HEK293 (cell line): ENCODE data around the gene S100A8.

Experiments
- CTCF ChIA-PET: fragments of 350-600 bp; formaldehyde crosslinking; extraction: SDS; loops from one replicate; lab custom pipeline; 2021; ENCODE audit warnings: antibody characterized with exemption; lab: Yijun Ruan, JAX
- POLR2A ChIA-PET: fragments of 300-600 bp; formaldehyde crosslinking; extraction: SDS; loops from one replicate; lab custom pipeline; 2020; ENCODE audit warnings: antibody characterized with exemption, inconsistent platforms; lab: Yijun Ruan, JAX
- H3K27ac ChIP-seq: fragments of 200-500 bp; sonication (Bioruptor generic); 2 replicates; pipeline ENCODE4 v1.5.1; 2014; ENCODE audit warnings: low read depth, low read length, control low read depth, inconsistent platforms; ENCODE audit errors: extremely low read depth
- H3K36me3 ChIP-seq, 2 experiments: fragments of 200-500 bp in 1 of 2; sonication (Bioruptor generic) in 1 of 2; 1 replicate in 1 of 2; 2 replicates in 1 of 2; pipeline ENCODE4 v1.5.1; 2014 to 2017; ENCODE audit warnings: inconsistent platforms in 2 of 2, low read length in 2 of 2; ENCODE audit not compliant: control insufficient read depth in 2 of 2, insufficient read depth in 1 of 2
- H3K4me1 ChIP-seq: fragments of 200-500 bp; sonication (Bioruptor generic); 2 replicates; pipeline ENCODE4 v1.5.1; 2014; ENCODE audit warnings: mild to moderate bottlenecking, low read length, inconsistent platforms; ENCODE audit not compliant: control insufficient read depth, insufficient read depth
- H3K4me3 ChIP-seq: 2 replicates; pipeline ENCODE4 v1.5.1; 2011; ENCODE audit warnings: low read depth, mild to moderate bottlenecking, control low read depth, low read length, moderate library complexity
- H3K9me3 ChIP-seq: fragments of 200-500 bp; sonication (Bioruptor generic); 2 replicates; pipeline ENCODE4 v1.5.1; 2014; ENCODE audit warnings: low read depth, low read length, inconsistent platforms; ENCODE audit not compliant: control insufficient read depth, insufficient read depth
- KLF16 ChIP-seq: fragments of 450-650 bp; formaldehyde crosslinking; IDR thresholded peaks from 2 replicates; pipeline ENCODE4 v1.5.1; 2017; ENCODE audit warnings: missing biosample characterization, missing genetic modification characterization
- KLF7 ChIP-seq: fragments of 450-650 bp; formaldehyde crosslinking; IDR thresholded peaks from 2 replicates; pipeline ENCODE4 v1.5.1; 2016; ENCODE audit warnings: missing biosample characterization, missing genetic modification characterization, borderline replicate concordance
- KLF9 ChIP-seq: fragments of 450-650 bp; formaldehyde crosslinking; IDR thresholded peaks from 2 replicates; pipeline ENCODE4 v1.5.1; 2016; ENCODE audit warnings: missing biosample characterization, missing genetic modification characterization, low read depth
- MEIS1 ChIP-seq: sonication (generic); formaldehyde crosslinking; IDR thresholded peaks from 2 replicates; pipeline ENCODE4 v1.8.1; 2022; ENCODE audit warnings: missing genetic modification reagents, mild to moderate bottlenecking, borderline replicate concordance
- OSR2 ChIP-seq: fragments of 450-650 bp; formaldehyde crosslinking; IDR thresholded peaks from 2 replicates; pipeline ENCODE4 v1.5.1; 2016; ENCODE audit warnings: missing biosample characterization, missing genetic modification characterization
- ZBTB26 ChIP-seq: fragments of 450-650 bp; formaldehyde crosslinking; optimal IDR thresholded peaks from 2 replicates; pipeline ENCODE3; 2016; ENCODE audit warnings: missing biosample characterization, mild to moderate bottlenecking, missing genetic modification characterization
- ZBTB7A ChIP-seq: fragments of 450-650 bp; formaldehyde crosslinking; IDR thresholded peaks from 2 replicates; pipeline ENCODE4 v1.5.1; 2016; ENCODE audit warnings: low read depth, missing biosample characterization, missing genetic modification characterization
- ZFP41 ChIP-seq: fragments of 450-650 bp; formaldehyde crosslinking; IDR thresholded peaks from 2 replicates; pipeline ENCODE4 v1.5.1; 2016; ENCODE audit warnings: missing biosample characterization, missing genetic modification characterization, borderline replicate concordance
- ZNF148 ChIP-seq: fragments of 450-650 bp; formaldehyde crosslinking; IDR thresholded peaks from 2 replicates; pipeline ENCODE4 v1.5.0; 2017; ENCODE audit warnings: missing biosample characterization, missing genetic modification characterization, borderline replicate concordance
- ZNF174 ChIP-seq: fragments of 450-650 bp; formaldehyde crosslinking; IDR thresholded peaks from 2 replicates; pipeline ENCODE4 v1.5.0; 2017; ENCODE audit warnings: missing biosample characterization, mild to moderate bottlenecking, missing genetic modification characterization
- ZNF184 ChIP-seq: fragments of 450-650 bp; IDR thresholded peaks from 2 replicates; pipeline ENCODE4 v1.5.1; 2018; ENCODE audit warnings: missing biosample characterization, mild to moderate bottlenecking, missing genetic modification characterization
- ZNF2 ChIP-seq: fragments of 450-650 bp; formaldehyde crosslinking; IDR thresholded peaks from 2 replicates; pipeline ENCODE4 v1.5.1; 2016; ENCODE audit warnings: missing biosample characterization, missing genetic modification characterization
- ZNF280D ChIP-seq: fragments of 450-650 bp; formaldehyde crosslinking; IDR thresholded peaks from 2 replicates; pipeline ENCODE4 v1.5.1; 2016; ENCODE audit warnings: missing biosample characterization, missing genetic modification characterization
- ZNF423 ChIP-seq: fragments of 450-650 bp; formaldehyde crosslinking; IDR thresholded peaks from 2 replicates; pipeline ENCODE4 v1.5.1; 2016; ENCODE audit warnings: missing biosample characterization, missing genetic modification characterization
- ZNF514 ChIP-seq: fragments of 450-650 bp; formaldehyde crosslinking; IDR thresholded peaks from 2 replicates; pipeline ENCODE4 v1.5.1; 2016; ENCODE audit warnings: missing biosample characterization, missing genetic modification characterization
- ZNF521 ChIP-seq: fragments of 450-650 bp; formaldehyde crosslinking; IDR thresholded peaks from 2 replicates; pipeline ENCODE4 v1.5.1; 2017; ENCODE audit warnings: missing biosample characterization, mild to moderate bottlenecking, missing genetic modification characterization
- ZNF626 ChIP-seq: fragments of 450-650 bp; sonication (Bioruptor Pico); formaldehyde crosslinking; IDR thresholded peaks from 2 replicates; pipeline ENCODE4 v1.5.1; 2018; ENCODE audit warnings: missing biosample characterization, missing genetic modification characterization, inconsistent platforms
- TF ChIP-seq, protein P1 (sequence below): fragments of 450-650 bp; formaldehyde crosslinking; IDR thresholded peaks from 2 replicates; pipeline ENCODE4 v1.5.1; 2017; ENCODE audit warnings: missing biosample characterization, missing genetic modification characterization

S100A8 gene

GRCh38 chr1:153437236-153437635 lies 46.4 kb upstream of the S100A8 start:
- no peaks in the 10 kb centered on the region for H3K9me3 ChIP-seq
- no peak overlapping the region for H3K4me3 ChIP-seq
- H3K27ac ChIP-seq, result no peak overlapping the region
- no peaks in the 10 kb centered on the region for H3K4me1 ChIP-seq
- TF ChIP-seq ZNF184 (tag by site-specific recombination) (no peak), OSR2 (tag by site-specific recombination) (no peak), ZNF2 (no peak), ZNF148 (tag by site-specific recombination) (no peak), KLF9 (no peak), ZNF174 (tag by site-specific recombination) (no peak), ZFP41 (tag by site-specific recombination) (no peak), ZNF626 (tag by site-specific recombination) (no peak), ZBTB26 (tag by site-specific recombination) (no peak), ZNF514 (tag by site-specific recombination) (no peak), KLF7 (tag by site-specific recombination) (no peak), KLF16 (tag by site-specific recombination) (no peak), ZNF521 (tag by site-specific recombination) (no peak), ZBTB7A (no peak), MEIS1 (CRISPR knock-in tag) (no peak), ZNF423 (tag by site-specific recombination) (no peak), ZNF280D (tag by site-specific recombination) (no peak)
- TF ChIP-seq, protein P1, sequence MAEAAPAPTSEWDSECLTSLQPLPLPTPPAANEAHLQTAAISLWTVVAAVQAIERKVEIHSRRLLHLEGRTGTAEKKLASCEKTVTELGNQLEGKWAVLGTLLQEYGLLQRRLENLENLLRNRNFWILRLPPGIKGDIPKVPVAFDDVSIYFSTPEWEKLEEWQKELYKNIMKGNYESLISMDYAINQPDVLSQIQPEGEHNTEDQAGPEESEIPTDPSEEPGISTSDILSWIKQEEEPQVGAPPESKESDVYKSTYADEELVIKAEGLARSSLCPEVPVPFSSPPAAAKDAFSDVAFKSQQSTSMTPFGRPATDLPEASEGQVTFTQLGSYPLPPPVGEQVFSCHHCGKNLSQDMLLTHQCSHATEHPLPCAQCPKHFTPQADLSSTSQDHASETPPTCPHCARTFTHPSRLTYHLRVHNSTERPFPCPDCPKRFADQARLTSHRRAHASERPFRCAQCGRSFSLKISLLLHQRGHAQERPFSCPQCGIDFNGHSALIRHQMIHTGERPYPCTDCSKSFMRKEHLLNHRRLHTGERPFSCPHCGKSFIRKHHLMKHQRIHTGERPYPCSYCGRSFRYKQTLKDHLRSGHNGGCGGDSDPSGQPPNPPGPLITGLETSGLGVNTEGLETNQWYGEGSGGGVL (tag by site-specific recombination), result no peak
- no peaks in the 10 kb centered on the region for H3K36me3 ChIP-seq
- ChIA-PET CTCF (interaction anchor here (0.6 kb wide), 1 partner anchor 303 kb away, joined by 4 read pairs; no protein-coding TSS in a partner anchor), POLR2A (no interaction called here)
